ENCODE measurements around the gene PHF10.
A peak's percentile ranks its signal among the peaks of the same experiment; 100 is the strongest.

PHF10 gene

DNA sequence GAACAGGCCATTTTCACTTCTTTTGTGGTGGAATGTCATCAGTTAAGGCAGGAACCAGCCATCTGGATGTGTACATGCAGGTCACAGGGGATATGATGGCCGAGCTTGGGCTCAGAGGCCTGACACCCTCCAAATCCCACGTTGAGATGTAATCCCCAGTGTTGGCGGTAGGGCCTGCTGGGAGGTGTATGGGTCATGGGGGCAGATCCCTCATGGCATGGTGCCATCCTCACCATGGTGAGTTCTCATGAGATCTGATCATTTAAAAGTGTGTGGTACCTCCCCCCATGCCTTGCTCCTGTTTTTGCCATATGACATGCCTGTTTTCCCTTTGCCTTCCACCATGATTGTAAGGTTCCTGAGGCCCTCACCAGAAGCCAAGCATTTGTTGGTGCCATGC, 49.3 kb downstream of the PHF10 start:
- Histone ChIP-seq H3K4me1 (ENCODE audit: control insufficient read depth, insufficient read depth, low read length, unreplicated experiment) (peaks cover 6% of the 10 kb centered on the region), H2AFZ (ENCODE audit: low read length, unreplicated experiment) (no peak overlapping the region), H3K27me3 (ENCODE audit: insufficient read depth, low read length) (no peaks in the 10 kb centered on the region), H3K4me3 (ENCODE audit: low read depth, low read length) (no peak overlapping the region), H3K27ac (ENCODE audit: low read depth, low read length) (no peak overlapping the region), H3K36me3 (ENCODE audit: insufficient read depth, low read length) (peaks cover 6% of the 10 kb centered on the region; the same call in 1 of the 2 replicates), H3K79me2 (ENCODE audit: control insufficient read depth, insufficient read depth, low read length, unreplicated experiment) (no peaks in the 10 kb centered on the region)

GRCh38 chr6:169671563-169671962, 52.7 kb downstream of the PHF10 start:
- Histone ChIP-seq H3K27me3 (ENCODE audit: insufficient read depth, low read length) (no peaks in the 10 kb centered on the region), H3K79me2 (ENCODE audit: control insufficient read depth, insufficient read depth, low read length, unreplicated experiment) (no peaks in the 10 kb centered on the region), H3K36me3 (ENCODE audit: insufficient read depth, low read length) (0 out of 2 replicates have a peak, but pooled peaks cover 6% of the 10 kb centered on the region), H3K27ac (ENCODE audit: low read depth, low read length) (no peak overlapping the region), H2AFZ (ENCODE audit: low read length, unreplicated experiment) (no peak overlapping the region), H3K4me1 (ENCODE audit: control insufficient read depth, insufficient read depth, low read length, unreplicated experiment) (peaks cover 15% of the 10 kb centered on the region), H3K4me3 (ENCODE audit: low read depth, low read length) (no peak overlapping the region)

- H2AFZ ChIP-seq (ENCODE audit: low read length, unreplicated experiment): no peak overlapping the region
- H3K36me3 ChIP-seq (ENCODE audit: insufficient read depth, low read length): 0 out of 2 replicates have a peak, but pooled peaks cover 6% of the 10 kb centered on the region
- peak overlapping the region; percentile 82 for H3K27ac ChIP-seq (ENCODE audit: low read depth, low read length)
Measured at GRCh38 chr6:169669889-169670288, 54.4 kb downstream of the PHF10 start.

GRCh38 chr6:169669147-169669546, 55.2 kb downstream of the PHF10 start:
- Histone ChIP-seq H3K36me3 (ENCODE audit: insufficient read depth, low read length) (0 out of 2 replicates have a peak, but pooled peaks cover 6% of the 10 kb centered on the region), H3K4me1 (ENCODE audit: control insufficient read depth, insufficient read depth, low read length, unreplicated experiment) (peaks cover 15% of the 10 kb centered on the region), H3K27ac (ENCODE audit: low read depth, low read length) (peak overlapping the region; percentile 82)

More at GRCh38 chr6:169669889-169670288, 54.4 kb downstream of the PHF10 start:
- no peaks in the 10 kb centered on the region for H3K27me3 ChIP-seq (ENCODE audit: insufficient read depth, low read length)
- H3K4me3 ChIP-seq (ENCODE audit: low read depth, low read length): peak overlapping the region; percentile 13; the same call in 1 of the 2 replicates
- no peaks in the 10 kb centered on the region for H3K79me2 ChIP-seq (ENCODE audit: control insufficient read depth, insufficient read depth, low read length, unreplicated experiment)
- peaks cover 15% of the 10 kb centered on the region for H3K4me1 ChIP-seq (ENCODE audit: control insufficient read depth, insufficient read depth, low read length, unreplicated experiment)

DNA sequence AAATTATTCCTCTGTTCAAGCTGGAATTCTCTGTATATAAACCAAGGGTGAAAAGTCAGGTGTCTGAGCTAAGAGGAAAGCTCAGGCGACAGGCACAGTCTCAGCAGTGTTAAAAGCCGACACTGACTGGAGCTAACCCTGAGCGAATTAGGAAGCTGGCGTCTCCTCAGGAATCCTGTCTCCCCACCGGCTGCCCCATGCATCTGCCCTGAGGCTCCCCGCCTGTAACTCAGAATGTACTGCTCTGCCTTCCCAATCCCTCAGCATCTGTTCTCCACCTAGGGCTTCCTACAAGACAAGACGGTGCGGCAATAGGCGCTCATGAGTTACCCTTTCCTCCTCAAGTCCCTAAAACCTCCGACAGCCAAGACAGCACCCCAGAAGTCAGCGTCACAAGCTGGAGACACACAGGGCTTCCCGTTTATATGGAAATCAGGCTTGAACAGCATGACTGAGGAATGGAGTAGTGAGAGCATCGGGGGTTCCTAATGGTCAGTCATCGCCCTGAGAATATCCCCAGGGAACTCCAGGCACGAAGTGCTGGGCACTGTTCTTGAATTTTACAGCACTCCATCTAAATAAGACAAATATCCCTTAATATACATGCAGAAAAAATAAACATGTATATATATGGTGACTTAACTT, 56.0 kb downstream of the PHF10 start:
- 0 out of 2 replicates have a peak, but pooled peaks cover 6% of the 10 kb centered on the region for H3K36me3 ChIP-seq (ENCODE audit: insufficient read depth, low read length)
- no peak overlapping the region for H2AFZ ChIP-seq (ENCODE audit: low read length, unreplicated experiment)
- no peaks in the 10 kb centered on the region for H3K27me3 ChIP-seq (ENCODE audit: insufficient read depth, low read length)
- no peaks in the 10 kb centered on the region for H3K79me2 ChIP-seq (ENCODE audit: control insufficient read depth, insufficient read depth, low read length, unreplicated experiment)
- H3K4me1 ChIP-seq (ENCODE audit: control insufficient read depth, insufficient read depth, low read length, unreplicated experiment): peaks cover 15% of the 10 kb centered on the region
- no peak overlapping the region for H3K27ac ChIP-seq (ENCODE audit: low read depth, low read length)
- no peak overlapping the region for H3K4me3 ChIP-seq (ENCODE audit: low read depth, low read length)

More at GRCh38 chr6:169669147-169669546, 55.2 kb downstream of the PHF10 start:
- H2AFZ ChIP-seq (ENCODE audit: low read length, unreplicated experiment): no peak overlapping the region
- no peaks in the 10 kb centered on the region for H3K27me3 ChIP-seq (ENCODE audit: insufficient read depth, low read length)
- no peaks in the 10 kb centered on the region for H3K79me2 ChIP-seq (ENCODE audit: control insufficient read depth, insufficient read depth, low read length, unreplicated experiment)
- no peak overlapping the region for H3K4me3 ChIP-seq (ENCODE audit: low read depth, low read length)

- Histone ChIP-seq H3K36me3 (ENCODE audit: insufficient read depth, low read length) (0 out of 2 replicates have a peak, but pooled peaks cover 6% of the 10 kb centered on the region), H2AFZ (ENCODE audit: low read length, unreplicated experiment) (no peak overlapping the region)
Measured at GRCh38 chr6:169667716-169668115, 56.6 kb downstream of the PHF10 start.

GRCh38 chr6:169666441-169666840, 57.9 kb downstream of the PHF10 start:
- no peak overlapping the region for H2AFZ ChIP-seq (ENCODE audit: low read length, unreplicated experiment)
- H3K36me3 ChIP-seq (ENCODE audit: insufficient read depth, low read length): no peaks in the 10 kb centered on the region
- no peak overlapping the region for H3K27ac ChIP-seq (ENCODE audit: low read depth, low read length)
- H3K4me1 ChIP-seq (ENCODE audit: control insufficient read depth, insufficient read depth, low read length, unreplicated experiment): peaks cover 15% of the 10 kb centered on the region
- H3K4me3 ChIP-seq (ENCODE audit: low read depth, low read length): no peak overlapping the region
- H3K27me3 ChIP-seq (ENCODE audit: insufficient read depth, low read length): no peaks in the 10 kb centered on the region
- H3K79me2 ChIP-seq (ENCODE audit: control insufficient read depth, insufficient read depth, low read length, unreplicated experiment): no peaks in the 10 kb centered on the region

More at GRCh38 chr6:169667716-169668115, 56.6 kb downstream of the PHF10 start:
- no peak overlapping the region for H3K27ac ChIP-seq (ENCODE audit: low read depth, low read length)
- no peaks in the 10 kb centered on the region for H3K27me3 ChIP-seq (ENCODE audit: insufficient read depth, low read length)
- H3K4me3 ChIP-seq (ENCODE audit: low read depth, low read length): no peak overlapping the region
- H3K79me2 ChIP-seq (ENCODE audit: control insufficient read depth, insufficient read depth, low read length, unreplicated experiment): no peaks in the 10 kb centered on the region
- peaks cover 15% of the 10 kb centered on the region for H3K4me1 ChIP-seq (ENCODE audit: control insufficient read depth, insufficient read depth, low read length, unreplicated experiment)

DNA sequence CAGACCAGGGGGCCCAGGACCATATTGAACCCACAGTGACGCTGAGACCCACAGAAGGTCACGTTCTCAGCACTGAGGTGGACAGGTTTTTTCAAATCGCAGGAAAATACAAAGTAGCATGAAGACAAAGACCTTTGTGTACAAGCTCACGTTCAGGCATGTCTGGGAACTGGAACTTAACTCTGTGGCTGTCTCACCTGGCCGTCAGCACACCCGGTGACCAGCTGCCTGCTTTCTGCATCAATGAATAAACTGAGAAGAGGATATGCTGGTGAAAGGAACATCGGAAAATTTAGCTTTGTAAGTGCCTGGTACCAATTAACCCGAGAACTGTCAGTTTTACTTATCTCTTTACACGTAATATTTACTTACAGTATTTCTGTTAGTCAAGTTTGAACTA, 59.0 kb downstream of the PHF10 start:
- Histone ChIP-seq H3K27me3 (ENCODE audit: insufficient read depth, low read length) (no peaks in the 10 kb centered on the region), H3K79me2 (ENCODE audit: control insufficient read depth, insufficient read depth, low read length, unreplicated experiment) (no peaks in the 10 kb centered on the region), H3K4me3 (ENCODE audit: low read depth, low read length) (no peak overlapping the region), H3K36me3 (ENCODE audit: insufficient read depth, low read length) (no peaks in the 10 kb centered on the region), H3K27ac (ENCODE audit: low read depth, low read length) (no peak overlapping the region), H3K4me1 (ENCODE audit: control insufficient read depth, insufficient read depth, low read length, unreplicated experiment) (peaks cover 10% of the 10 kb centered on the region), H2AFZ (ENCODE audit: low read length, unreplicated experiment) (no peak overlapping the region)

GRCh38 chr6:169664227-169664626, 60.1 kb downstream of the PHF10 start:
- peaks cover 3% of the 10 kb centered on the region for H3K4me1 ChIP-seq (ENCODE audit: control insufficient read depth, insufficient read depth, low read length, unreplicated experiment)
- H3K27me3 ChIP-seq (ENCODE audit: insufficient read depth, low read length): no peaks in the 10 kb centered on the region
- H3K79me2 ChIP-seq (ENCODE audit: control insufficient read depth, insufficient read depth, low read length, unreplicated experiment): no peaks in the 10 kb centered on the region
- H3K36me3 ChIP-seq (ENCODE audit: insufficient read depth, low read length): no peaks in the 10 kb centered on the region; the same call in 1 of the 2 replicates
- H3K27ac ChIP-seq (ENCODE audit: low read depth, low read length): no peak overlapping the region
- no peak overlapping the region for H2AFZ ChIP-seq (ENCODE audit: low read length, unreplicated experiment)
- no peak overlapping the region for H3K4me3 ChIP-seq (ENCODE audit: low read depth, low read length)

DNA sequence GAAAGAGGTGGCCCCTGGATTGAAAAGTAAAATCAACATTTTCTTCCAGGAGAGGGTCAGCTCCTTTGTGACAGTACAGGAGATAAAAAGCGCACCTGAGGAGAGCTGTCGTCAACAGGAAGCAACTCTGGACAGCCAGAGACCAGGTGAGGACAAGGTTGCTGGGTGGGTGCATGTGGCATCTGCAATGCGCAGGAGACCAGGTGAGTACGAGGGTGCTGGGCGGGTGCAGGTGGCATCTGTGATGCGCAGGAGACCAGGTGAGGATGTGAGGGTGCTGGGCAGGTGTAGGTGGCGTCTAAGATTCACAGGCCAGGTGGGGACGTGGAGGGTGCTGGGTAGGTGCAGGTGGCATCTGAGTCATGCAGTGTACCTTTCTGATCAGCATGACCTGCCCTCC, 60.8 kb downstream of the PHF10 start:
- H3K27me3 ChIP-seq (ENCODE audit: insufficient read depth, low read length): no peaks in the 10 kb centered on the region
- no peak overlapping the region for H3K4me3 ChIP-seq (ENCODE audit: low read depth, low read length)
- no peak overlapping the region for H2AFZ ChIP-seq (ENCODE audit: low read length, unreplicated experiment)
- H3K27ac ChIP-seq (ENCODE audit: low read depth, low read length): no peak overlapping the region
- H3K36me3 ChIP-seq (ENCODE audit: insufficient read depth, low read length): no peaks in the 10 kb centered on the region; the same call in 1 of the 2 replicates
- no peaks in the 10 kb centered on the region for H3K79me2 ChIP-seq (ENCODE audit: control insufficient read depth, insufficient read depth, low read length, unreplicated experiment)
- H3K4me1 ChIP-seq (ENCODE audit: control insufficient read depth, insufficient read depth, low read length, unreplicated experiment): no peaks in the 10 kb centered on the region

GRCh38 chr6:169661391-169661756, 62.9 kb downstream of the PHF10 start:
- H2AFZ ChIP-seq (ENCODE audit: low read length, unreplicated experiment): no peak overlapping the region
- peaks cover 4% of the 10 kb centered on the region for H3K36me3 ChIP-seq (ENCODE audit: insufficient read depth, low read length)
- H3K4me3 ChIP-seq (ENCODE audit: low read depth, low read length): no peak overlapping the region
- no peaks in the 10 kb centered on the region for H3K27me3 ChIP-seq (ENCODE audit: insufficient read depth, low read length)
- H3K27ac ChIP-seq (ENCODE audit: low read depth, low read length): no peak overlapping the region
- no peaks in the 10 kb centered on the region for H3K79me2 ChIP-seq (ENCODE audit: control insufficient read depth, insufficient read depth, low read length, unreplicated experiment)
- H3K4me1 ChIP-seq (ENCODE audit: control insufficient read depth, insufficient read depth, low read length, unreplicated experiment): no peaks in the 10 kb centered on the region

Data from ACC112 (cell line).